HL-60 (cell line): ENCODE results near the gene CAMTA1.

ENCODE experiments used
- GABPA ChIP-seq: IDR thresholded peaks from 2 replicates; pipeline ENCODE4 v1.6.1; 2012; ENCODE audit warnings: low read depth
- POLR2AphosphoS5 ChIP-seq: IDR thresholded peaks from 2 replicates; pipeline ENCODE4 v1.6.1; 2012; ENCODE audit warnings: low read depth
- TF ChIP-seq, protein P1 (sequence below): IDR thresholded peaks from one replicate; pipeline ENCODE4 v1.5.1; 2011; ENCODE audit warnings: low read length, control low read depth, inconsistent platforms; ENCODE audit not compliant: insufficient read depth

- TF ChIP-seq, protein P1, sequence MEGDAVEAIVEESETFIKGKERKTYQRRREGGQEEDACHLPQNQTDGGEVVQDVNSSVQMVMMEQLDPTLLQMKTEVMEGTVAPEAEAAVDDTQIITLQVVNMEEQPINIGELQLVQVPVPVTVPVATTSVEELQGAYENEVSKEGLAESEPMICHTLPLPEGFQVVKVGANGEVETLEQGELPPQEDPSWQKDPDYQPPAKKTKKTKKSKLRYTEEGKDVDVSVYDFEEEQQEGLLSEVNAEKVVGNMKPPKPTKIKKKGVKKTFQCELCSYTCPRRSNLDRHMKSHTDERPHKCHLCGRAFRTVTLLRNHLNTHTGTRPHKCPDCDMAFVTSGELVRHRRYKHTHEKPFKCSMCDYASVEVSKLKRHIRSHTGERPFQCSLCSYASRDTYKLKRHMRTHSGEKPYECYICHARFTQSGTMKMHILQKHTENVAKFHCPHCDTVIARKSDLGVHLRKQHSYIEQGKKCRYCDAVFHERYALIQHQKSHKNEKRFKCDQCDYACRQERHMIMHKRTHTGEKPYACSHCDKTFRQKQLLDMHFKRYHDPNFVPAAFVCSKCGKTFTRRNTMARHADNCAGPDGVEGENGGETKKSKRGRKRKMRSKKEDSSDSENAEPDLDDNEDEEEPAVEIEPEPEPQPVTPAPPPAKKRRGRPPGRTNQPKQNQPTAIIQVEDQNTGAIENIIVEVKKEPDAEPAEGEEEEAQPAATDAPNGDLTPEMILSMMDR, result no peak
- TF ChIP-seq POLR2AphosphoS5 (no peak), GABPA (no peak)
Measured at GRCh38 chr1:6867729-6868659, 82.7 kb downstream of the CAMTA1 start.
